B cell (primary cell): Measurements from ENCODE around the gene LYST. TPM values are rescaled to one million over a fixed set of nuclear protein-coding genes. Genes with fewer than 3 reads are reported as not detected.
A peak's percentile ranks its signal among the peaks of the same experiment; 100 is the strongest.

Source experiments
- ATAC-seq: fragments of 200-7000 bp; cut with Tn5 transposase; one replicate; pipeline ENCODE4 v1.10.0; 2021; ENCODE audit warnings: low read depth, mild to moderate bottlenecking, moderate number of reproducible peaks, moderate library complexity
- CTCF ChIA-PET: fragments of 350-600 bp; sonication (Branson Sonifier 250); formaldehyde crosslinking; loops from one replicate; lab custom pipeline; 2021; ENCODE audit warnings: antibody characterized with exemption, inconsistent platforms; lab: Charles Lee
- POLR2A ChIA-PET: fragments of 350-600 bp; sonication (Branson Sonifier 250); formaldehyde crosslinking; loops from one replicate; lab custom pipeline; 2021; ENCODE audit warnings: antibody characterized with exemption; lab: Charles Lee
- DNase-seq: peaks from one replicate; pipeline ENCODE4 v3.0.0; 2013
- H2AFZ ChIP-seq: 2 replicates; pipeline ENCODE4 v1.6.1; 2012; ENCODE audit warnings: mild to moderate bottlenecking, low read depth, low read length; ENCODE audit not compliant: insufficient read depth, poor library complexity, severe bottlenecking
- H3K27ac ChIP-seq, 2 donors: 1 replicate in 1 of 2; 2 replicates in 1 of 2; pipeline ENCODE4 v1.5.1; 2012 to 2013; ENCODE audit warnings: low read length in 2 of 2, mild to moderate bottlenecking in 2 of 2, moderate library complexity in 1 of 2
- H3K27me3 ChIP-seq, 4 experiments: fragments of 200-600 bp in 1 of 4; sonication (generic) in 1 of 4; replicated peaks in 1 of 4; 1 replicate in 2 of 4; 2 replicates in 2 of 4; pipeline versions ENCODE4 v1.6.1 to v1.7.0; 2013 to 2016; ENCODE audit warnings: low read length in 3 of 4, mild to moderate bottlenecking in 2 of 4, mixed read lengths in 1 of 4, moderate library complexity in 1 of 4; ENCODE audit not compliant: insufficient read depth in 4 of 4, control insufficient read depth in 3 of 4; ENCODE audit errors: control extremely low read depth in 1 of 4
- H3K36me3 ChIP-seq, 2 experiments: replicated peaks in 1 of 2; 1 replicate in 1 of 2; 2 replicates in 1 of 2; pipeline versions ENCODE4 v1.6.1 to v1.7.1; 2013; ENCODE audit warnings: low read length in 1 of 2; ENCODE audit not compliant: insufficient read depth in 2 of 2, control insufficient read depth in 1 of 2; ENCODE audit errors: control extremely low read depth in 1 of 2, extremely low read depth in 1 of 2
- H3K4me1 ChIP-seq, 2 donors: fragments of 200-600 bp in 1 of 2; sonication (generic) in 1 of 2; 1 replicate in 1 of 2; 2 replicates in 1 of 2; pipeline versions ENCODE4 v1.5.1 to v1.6.1; 2013 to 2017; ENCODE audit warnings: low read length in 2 of 2; ENCODE audit not compliant: control insufficient read depth in 2 of 2, insufficient read depth in 2 of 2
- H3K4me2 ChIP-seq: replicated peaks from 2 replicates; pipeline ENCODE3; 2012; ENCODE audit warnings: mild to moderate bottlenecking, low read depth, low read length; ENCODE audit not compliant: poor library complexity, severe bottlenecking
- H3K4me3 ChIP-seq, 5 experiments: fragments of 200-600 bp in 1 of 5; sonication (generic) in 1 of 5; 1 replicate in 3 of 5; 2 replicates in 2 of 5; pipeline versions ENCODE4 v1.5.1 to v1.7.0; 2011 to 2016; ENCODE audit warnings: low read length in 4 of 5, mild to moderate bottlenecking in 4 of 5, low read depth in 2 of 5, control low read depth in 1 of 5, moderate library complexity in 1 of 5; ENCODE audit not compliant: insufficient read depth in 1 of 5; ENCODE audit errors: control extremely low read depth in 1 of 5, extremely low read depth in 1 of 5
- H3K79me2 ChIP-seq: fragments of 200-600 bp; sonication (generic); one replicate; pipeline ENCODE4 v1.6.0; 2016; ENCODE audit warnings: low read length; ENCODE audit not compliant: control insufficient read depth, insufficient read depth
- H3K9ac ChIP-seq: fragments of 200-600 bp; sonication (generic); 2 replicates; pipeline ENCODE4 v1.6.1; 2017; ENCODE audit warnings: mild to moderate bottlenecking, low read length, moderate library complexity
- H3K9me3 ChIP-seq, 3 donors: one replicate each; pipeline versions ENCODE4 v1.6.1 to v1.7.1; 2013; ENCODE audit warnings: low read length in 2 of 3; ENCODE audit not compliant: control insufficient read depth in 2 of 3, insufficient read depth in 1 of 3; ENCODE audit errors: control extremely low read depth in 1 of 3
- H4K20me1 ChIP-seq: 2 replicates; pipeline ENCODE4 v1.6.0; 2012; ENCODE audit warnings: mild to moderate bottlenecking, low read length; ENCODE audit not compliant: insufficient read depth, control insufficient read depth, poor library complexity, severe bottlenecking
- H3K27ac Mint-ChIP-seq: one replicate; pipeline ENCODE4 v1.8.0; 2021; ENCODE audit warnings: mixed read lengths
- H3K27me3 Mint-ChIP-seq: one replicate; pipeline ENCODE4 v1.8.0; 2021; ENCODE audit warnings: mixed read lengths
- H3K4me1 Mint-ChIP-seq: one replicate; pipeline ENCODE4 v1.8.0; 2021; ENCODE audit warnings: mixed read lengths
- H3K4me3 Mint-ChIP-seq: one replicate; pipeline ENCODE4 v1.8.0; 2021; ENCODE audit warnings: mixed read lengths
- H3K9me3 Mint-ChIP-seq: one replicate; pipeline ENCODE4 v1.8.0; 2022; ENCODE audit warnings: mixed read lengths; ENCODE audit not compliant: insufficient read depth
- EZH2 ChIP-seq: IDR thresholded peaks from 2 replicates; pipeline ENCODE4 v1.6.1; 2012; ENCODE audit warnings: borderline replicate concordance, low read depth, mild to moderate bottlenecking, moderate library complexity, low read length; ENCODE audit not compliant: insufficient read depth, poor library complexity, severe bottlenecking
- WGBS: methylation state at CpG from one replicate; pipeline ENCODE4 v1.1.5; 2013; ENCODE audit warnings: missing lambda C conversion rate; ENCODE audit not compliant: insufficient coverage; 5-methylcytosine and 5-hydroxymethylcytosine counted together
- intact Hi-C: fragments of 100-400 bp; cut with micrococcal nuclease; formaldehyde crosslinking; loops from one replicate; pipeline ENCODE4 v1.10.0; 2022
- polyA plus RNA-seq: library from polyadenylated mRNA; depleted of rRNA; stranded (reverse); fragments of >200 nt; gene quantifications from 2 replicates; pipeline ENCODE4 v1.2.3, GENCODE V29; 2012
- total RNA-seq, 2 donors: library from RNA; stranded (reverse); fragments of 120-200 nt in 1 of 2; gene quantifications; 1 replicate in 1 of 2; 2 replicates in 1 of 2; pipeline versions ENCODE4 v1.2.3 to v1.2.4, GENCODE V29; 2013 to 2022
- TF ChIP-seq, protein P1 (sequence below): fragments of 200-600 bp; IDR thresholded peaks from one replicate; pipeline ENCODE4 v1.8.0; 2022; ENCODE audit warnings: antibody characterized with exemption, mild to moderate bottlenecking

LYST gene
- total and polyA plus RNA-seq, 2 donors (not counting 1 experiment from before 2014, with no cell fraction given): 50.4 to 120 TPM

GRCh38 chr1:235799264-235799663 is 67.4 kb downstream of the LYST start:
- no peak for TF ChIP-seq EZH2
- TF ChIP-seq, protein P1, sequence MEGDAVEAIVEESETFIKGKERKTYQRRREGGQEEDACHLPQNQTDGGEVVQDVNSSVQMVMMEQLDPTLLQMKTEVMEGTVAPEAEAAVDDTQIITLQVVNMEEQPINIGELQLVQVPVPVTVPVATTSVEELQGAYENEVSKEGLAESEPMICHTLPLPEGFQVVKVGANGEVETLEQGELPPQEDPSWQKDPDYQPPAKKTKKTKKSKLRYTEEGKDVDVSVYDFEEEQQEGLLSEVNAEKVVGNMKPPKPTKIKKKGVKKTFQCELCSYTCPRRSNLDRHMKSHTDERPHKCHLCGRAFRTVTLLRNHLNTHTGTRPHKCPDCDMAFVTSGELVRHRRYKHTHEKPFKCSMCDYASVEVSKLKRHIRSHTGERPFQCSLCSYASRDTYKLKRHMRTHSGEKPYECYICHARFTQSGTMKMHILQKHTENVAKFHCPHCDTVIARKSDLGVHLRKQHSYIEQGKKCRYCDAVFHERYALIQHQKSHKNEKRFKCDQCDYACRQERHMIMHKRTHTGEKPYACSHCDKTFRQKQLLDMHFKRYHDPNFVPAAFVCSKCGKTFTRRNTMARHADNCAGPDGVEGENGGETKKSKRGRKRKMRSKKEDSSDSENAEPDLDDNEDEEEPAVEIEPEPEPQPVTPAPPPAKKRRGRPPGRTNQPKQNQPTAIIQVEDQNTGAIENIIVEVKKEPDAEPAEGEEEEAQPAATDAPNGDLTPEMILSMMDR: no peak
- Histone ChIP-seq H3K79me2 (peaks cover 5% of the 10 kb centered on the region), H3K9ac (no peak overlapping the region), H3K27me3 (no peaks in the 10 kb centered on the region), H3K4me1 (no peaks in the 10 kb centered on the region), H2AFZ (no peak overlapping the region), H3K36me3 (peaks cover 14 to 21% of the 10 kb centered on the region in 2 experiments), H3K9me3 (peaks cover 0 to 1% (median 0%) of the 10 kb centered on the region in 3 donors), H3K4me3 (no peak overlapping the region), H3K27ac (no peak overlapping the region), H3K4me2 (no peak overlapping the region), H4K20me1 (peaks cover 10% of the 10 kb centered on the region)
- Mint-ChIP-seq H3K27me3 (no peaks in the 10 kb centered on the region), H3K4me3 (no peak overlapping the region), H3K27ac (no peak overlapping the region), H3K4me1 (no peaks in the 10 kb centered on the region), H3K9me3 (no peaks in the 10 kb centered on the region)
- POLR2A ChIA-PET: no interaction called here
- intact Hi-C loops: loop anchor here (5.0 kb wide), 1 partner anchor 43 kb away; no protein-coding TSS in a partner anchor
- CTCF ChIA-PET: no interaction called here
- no CpG with 5 or more reads among the region's 2 CpGs for WGBS
- ATAC-seq (no peak), DNase-seq (no peak)

DNA sequence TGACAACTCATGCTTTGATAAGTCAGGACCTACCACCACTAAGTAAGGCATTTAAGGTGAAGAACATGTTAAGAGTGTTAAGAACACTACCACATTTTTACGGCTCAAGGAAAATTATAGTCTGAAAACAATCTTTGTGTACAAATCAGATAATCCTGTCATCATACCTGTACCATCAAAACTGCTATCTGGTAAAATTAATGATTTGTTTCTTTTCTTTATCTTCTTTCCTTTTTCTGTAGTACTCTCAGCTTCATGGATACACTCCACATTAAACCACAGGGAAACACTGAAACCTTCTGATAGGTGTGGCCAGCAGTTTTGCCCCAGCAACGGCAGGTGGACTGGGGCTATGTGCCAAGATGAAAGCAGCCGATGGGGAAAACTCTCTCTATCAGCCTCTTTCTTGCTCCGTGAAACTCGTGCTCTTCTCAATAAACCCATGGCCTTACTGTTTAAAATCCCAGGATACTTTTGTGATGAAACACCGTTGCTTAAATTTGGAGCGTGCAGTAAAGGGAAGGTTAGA is 75.1 kb downstream of the LYST start:
- peaks cover 5% of the 10 kb centered on the region for H4K20me1 ChIP-seq
- H3K27ac Mint-ChIP-seq: no peak overlapping the region
- peaks cover 5% of the 10 kb centered on the region for H3K79me2 ChIP-seq
- H3K27me3 ChIP-seq: no peaks in the 10 kb centered on the region
- no peak overlapping the region for H3K4me3 ChIP-seq
- DNase-seq (no peak), ATAC-seq (no peak)
- no peak overlapping the region for H3K4me3 Mint-ChIP-seq
- POLR2A ChIA-PET: no interaction called here
- intact Hi-C loops: no loop called here
- no peak overlapping the region for H2AFZ ChIP-seq
- peaks cover 13% of the 10 kb centered on the region for H3K4me1 Mint-ChIP-seq
- no peaks in the 10 kb centered on the region for H3K27me3 Mint-ChIP-seq
- CTCF ChIA-PET: no interaction called here
- TF ChIP-seq EZH2: no peak
- TF ChIP-seq, protein P1: no peak
- H3K9ac ChIP-seq: no peak overlapping the region
- no CpG with 5 or more reads among the region's 7 CpGs for WGBS
- H3K36me3 ChIP-seq: peaks cover 24 to 60% of the 10 kb centered on the region in 2 experiments
- H3K4me1 ChIP-seq: peaks cover 7 to 9% of the 10 kb centered on the region in 2 donors
- no peaks in the 10 kb centered on the region for H3K9me3 Mint-ChIP-seq
- H3K9me3 ChIP-seq: no peaks in the 10 kb centered on the region
- peak overlapping the region in 1 of 2 donors; percentile 16 for H3K27ac ChIP-seq
- H3K4me2 ChIP-seq: no peak overlapping the region
